Activated naive CD4-positive, alpha-beta T cell treated with anti-CD3 and anti-CD28 coated beads, Interleukin-2, amount 50 U/mL, for 24 hours (primary cell): ENCODE results near the gene FOS.

Experiments
- H3K27ac Mint-ChIP-seq: one replicate; pipeline ENCODE4 v1.8.0; 2021; ENCODE audit warnings: mild to moderate bottlenecking, mixed read lengths
- H3K27me3 Mint-ChIP-seq: one replicate; pipeline ENCODE4 v1.8.0; 2021; ENCODE audit warnings: mixed read lengths
- H3K36me3 Mint-ChIP-seq: one replicate; pipeline ENCODE4 v1.8.0; 2021; ENCODE audit warnings: mixed read lengths
- H3K4me1 Mint-ChIP-seq: one replicate; pipeline ENCODE4 v1.8.0; 2021; ENCODE audit warnings: mixed read lengths
- H3K4me3 Mint-ChIP-seq: one replicate; pipeline ENCODE4 v1.8.0; 2021; ENCODE audit warnings: mild to moderate bottlenecking, mixed read lengths
- H3K9me3 Mint-ChIP-seq: one replicate; pipeline ENCODE4 v1.8.0; 2021; ENCODE audit warnings: mixed read lengths

Gene FOS

GRCh38 chr14:75262641-75263040 lies 16.0 kb upstream of the FOS start:
- no peak overlapping the region for H3K27ac Mint-ChIP-seq
- no peaks in the 10 kb centered on the region for H3K27me3 Mint-ChIP-seq
- no peak overlapping the region for H3K4me3 Mint-ChIP-seq
- H3K9me3 Mint-ChIP-seq: no peaks in the 10 kb centered on the region
- no peaks in the 10 kb centered on the region for H3K36me3 Mint-ChIP-seq
- H3K4me1 Mint-ChIP-seq: peaks cover 24% of the 10 kb centered on the region

GRCh38 chr14:75264036-75264435 lies 14.6 kb upstream of the FOS start:
- no peaks in the 10 kb centered on the region for H3K9me3 Mint-ChIP-seq

GRCh38 chr14:75267141-75267721 lies 11.4 kb upstream of the FOS start:
- Mint-ChIP-seq H3K36me3 (no peaks in the 10 kb centered on the region), H3K9me3 (no peaks in the 10 kb centered on the region), H3K27ac (no peak overlapping the region), H3K4me1 (peaks cover 11% of the 10 kb centered on the region), H3K4me3 (no peak overlapping the region), H3K27me3 (no peaks in the 10 kb centered on the region)

More at GRCh38 chr14:75264036-75264435, 14.6 kb upstream of the FOS start:
- H3K36me3 Mint-ChIP-seq: no peaks in the 10 kb centered on the region
- no peak overlapping the region for H3K27ac Mint-ChIP-seq
- H3K4me1 Mint-ChIP-seq: peaks cover 22% of the 10 kb centered on the region
- no peak overlapping the region for H3K4me3 Mint-ChIP-seq
- no peaks in the 10 kb centered on the region for H3K27me3 Mint-ChIP-seq

DNA sequence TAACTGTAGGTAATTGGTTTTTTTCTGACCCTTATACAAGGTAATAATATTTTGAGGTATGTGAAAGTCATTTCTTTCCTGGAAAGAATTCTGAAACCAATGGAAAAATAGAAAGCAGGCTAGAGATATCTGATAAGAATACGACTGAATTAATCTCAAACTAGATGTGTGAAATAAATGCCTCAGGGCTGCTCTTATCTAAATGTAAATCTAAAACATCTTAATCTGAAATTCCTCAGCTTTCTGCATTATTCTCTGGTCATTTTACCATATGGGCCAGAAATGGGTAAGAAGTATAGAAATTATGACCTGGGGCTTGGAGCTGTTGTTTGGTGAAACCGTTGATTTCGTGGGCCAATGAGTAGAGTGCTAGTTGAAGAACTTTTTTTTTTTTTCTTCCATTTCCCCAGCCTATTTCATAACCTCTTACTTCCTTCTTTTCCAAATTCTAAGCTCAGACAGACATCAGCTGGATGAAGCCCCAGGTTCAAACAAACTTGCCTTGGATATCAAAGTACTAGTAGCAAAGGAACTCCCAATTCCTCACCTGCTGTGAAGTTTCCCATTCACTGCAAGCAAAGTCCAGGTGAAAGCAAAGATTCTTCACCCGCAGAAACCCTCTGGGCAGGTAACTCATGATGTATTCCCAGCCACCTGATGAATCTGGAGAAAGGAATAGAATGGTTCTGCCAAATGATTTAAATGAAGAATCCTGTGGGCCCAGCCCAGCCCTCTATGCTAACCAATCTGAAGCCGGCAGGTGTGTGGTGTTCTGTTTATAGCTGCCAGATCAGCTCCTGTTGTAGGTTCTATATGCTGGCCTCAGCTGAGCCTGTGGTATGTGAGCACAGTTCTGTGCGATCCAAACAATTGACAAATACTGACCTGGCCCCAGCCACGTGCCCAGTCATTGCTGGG lies 9.7 kb upstream of the FOS start:
- Mint-ChIP-seq H3K36me3 (no peaks in the 10 kb centered on the region), H3K27ac (no peak overlapping the region), H3K4me3 (no peak overlapping the region), H3K27me3 (no peaks in the 10 kb centered on the region), H3K9me3 (no peaks in the 10 kb centered on the region), H3K4me1 (peaks cover 13% of the 10 kb centered on the region)

GRCh38 chr14:75271514-75271913 lies 7.1 kb upstream of the FOS start:
- Mint-ChIP-seq H3K27me3 (peaks cover 1% of the 10 kb centered on the region), H3K4me3 (no peak overlapping the region), H3K27ac (no peak overlapping the region), H3K9me3 (no peaks in the 10 kb centered on the region), H3K4me1 (peaks cover 32% of the 10 kb centered on the region), H3K36me3 (no peaks in the 10 kb centered on the region)

GRCh38 chr14:75273272-75274049 lies 5.2 kb upstream of the FOS start:
- no peak overlapping the region for H3K27ac Mint-ChIP-seq

DNA sequence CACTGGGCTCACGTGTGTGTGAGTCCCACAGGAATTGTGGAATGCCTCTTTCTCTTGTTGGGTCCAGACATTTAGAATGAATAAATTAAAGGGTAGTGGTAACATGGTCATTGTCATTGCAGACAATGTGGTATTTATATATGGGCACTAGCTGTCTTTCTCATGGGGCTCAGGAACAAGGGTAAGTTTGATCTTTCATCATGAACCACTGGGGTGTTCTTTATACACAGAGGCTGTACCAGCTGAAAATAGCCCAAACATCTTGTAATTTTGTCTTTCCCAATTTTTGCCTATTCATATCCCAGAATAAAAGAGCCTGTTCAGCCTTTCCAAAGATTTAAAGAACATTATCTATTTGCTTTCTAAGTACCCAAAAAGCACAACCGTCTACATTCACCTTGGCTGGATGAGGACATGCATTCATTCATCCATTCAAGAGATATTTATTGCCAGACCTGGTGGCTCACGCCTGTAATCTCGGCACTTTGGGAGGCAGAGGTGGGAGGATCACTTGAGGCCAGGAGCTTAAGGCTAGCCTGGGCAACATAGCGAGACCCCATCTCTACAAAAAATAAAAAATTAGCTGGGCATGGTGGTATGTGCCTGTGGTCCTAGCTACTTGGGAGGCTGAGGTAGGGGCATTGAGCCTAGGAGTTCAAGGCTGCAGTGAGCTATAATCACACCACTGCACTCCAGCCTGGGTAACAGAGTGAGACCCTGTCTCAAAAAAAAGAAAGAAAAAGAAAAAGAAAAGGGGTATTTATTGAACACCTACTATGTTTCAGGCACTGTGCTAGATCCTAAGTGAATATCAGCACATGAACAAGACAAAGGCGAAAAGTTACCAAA lies 4.4 kb upstream of the FOS start:
- Mint-ChIP-seq H3K27me3 (peaks cover 5% of the 10 kb centered on the region), H3K4me1 (peaks cover 38% of the 10 kb centered on the region), H3K4me3 (no peak overlapping the region)

More at GRCh38 chr14:75273272-75274049, 5.2 kb upstream of the FOS start:
- Mint-ChIP-seq H3K27me3 (peaks cover 5% of the 10 kb centered on the region), H3K9me3 (no peaks in the 10 kb centered on the region), H3K4me1 (peaks cover 42% of the 10 kb centered on the region), H3K4me3 (no peak overlapping the region), H3K36me3 (no peaks in the 10 kb centered on the region)

DNA sequence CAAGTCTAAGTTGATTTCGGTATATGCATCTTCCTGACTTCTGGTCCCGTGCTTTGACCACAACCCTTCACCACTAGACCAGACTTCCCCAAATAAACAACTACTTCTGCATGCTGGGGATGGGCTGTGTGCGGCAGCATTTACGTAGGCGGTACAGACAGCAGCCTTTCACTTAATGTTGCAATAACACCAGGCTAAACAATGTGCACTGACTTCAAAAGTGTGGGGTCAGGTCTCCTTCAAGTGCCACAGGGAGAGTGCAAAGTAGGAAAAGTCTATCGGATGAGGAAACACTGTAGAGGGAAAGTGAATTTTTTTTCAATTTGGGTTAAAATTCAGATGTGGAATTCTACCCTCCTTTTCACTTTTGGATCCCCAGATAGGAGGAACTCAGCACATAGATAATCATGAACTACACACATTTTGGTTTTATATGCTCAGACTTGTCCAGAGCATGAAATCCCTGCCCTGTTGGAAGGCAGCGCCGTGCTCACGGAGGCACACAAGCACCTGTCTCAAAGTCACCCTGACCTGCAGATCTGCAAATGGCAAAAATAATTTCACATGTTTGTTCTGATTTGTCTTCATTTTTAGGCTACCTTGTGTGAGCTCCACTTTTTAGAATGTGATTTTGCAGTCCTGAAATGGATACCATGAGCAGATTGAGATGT lies 3.6 kb upstream of the FOS start:
- Mint-ChIP-seq H3K27ac (peak overlapping the region; percentile 27), H3K4me3 (peak overlapping the region; percentile 8), H3K4me1 (peaks cover 46% of the 10 kb centered on the region), H3K27me3 (peaks cover 5% of the 10 kb centered on the region), H3K36me3 (no peaks in the 10 kb centered on the region), H3K9me3 (no peaks in the 10 kb centered on the region)

More for the DNA sequence above, 4.4 kb upstream of the FOS start:
- no peaks in the 10 kb centered on the region for H3K36me3 Mint-ChIP-seq
- H3K27ac Mint-ChIP-seq: no peak overlapping the region
- H3K9me3 Mint-ChIP-seq: no peaks in the 10 kb centered on the region

DNA sequence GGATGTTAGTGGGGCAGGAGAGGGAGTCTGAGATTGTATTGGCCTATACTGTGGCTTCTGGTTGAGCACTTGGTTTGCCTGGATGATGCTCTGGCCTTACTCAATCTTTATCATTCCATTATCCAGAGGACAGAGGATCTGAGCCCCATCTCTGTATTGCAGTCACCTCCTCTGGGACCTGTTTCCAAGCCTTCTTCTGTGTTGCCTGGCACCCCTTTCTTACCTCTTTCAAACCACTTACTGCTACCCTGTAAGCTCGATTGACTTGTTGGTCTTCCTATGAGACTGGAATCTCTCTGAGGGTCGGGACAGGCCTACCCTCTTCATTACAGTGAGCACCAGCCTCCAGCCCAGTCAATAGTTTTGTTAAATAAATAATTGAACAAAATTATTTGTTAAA lies 3.0 kb upstream of the FOS start:
- Mint-ChIP-seq H3K36me3 (peaks cover 5% of the 10 kb centered on the region), H3K4me3 (peak overlapping the region; percentile 8), H3K27me3 (peaks cover 5% of the 10 kb centered on the region), H3K9me3 (no peaks in the 10 kb centered on the region), H3K27ac (no peak overlapping the region), H3K4me1 (peaks cover 49% of the 10 kb centered on the region)

DNA sequence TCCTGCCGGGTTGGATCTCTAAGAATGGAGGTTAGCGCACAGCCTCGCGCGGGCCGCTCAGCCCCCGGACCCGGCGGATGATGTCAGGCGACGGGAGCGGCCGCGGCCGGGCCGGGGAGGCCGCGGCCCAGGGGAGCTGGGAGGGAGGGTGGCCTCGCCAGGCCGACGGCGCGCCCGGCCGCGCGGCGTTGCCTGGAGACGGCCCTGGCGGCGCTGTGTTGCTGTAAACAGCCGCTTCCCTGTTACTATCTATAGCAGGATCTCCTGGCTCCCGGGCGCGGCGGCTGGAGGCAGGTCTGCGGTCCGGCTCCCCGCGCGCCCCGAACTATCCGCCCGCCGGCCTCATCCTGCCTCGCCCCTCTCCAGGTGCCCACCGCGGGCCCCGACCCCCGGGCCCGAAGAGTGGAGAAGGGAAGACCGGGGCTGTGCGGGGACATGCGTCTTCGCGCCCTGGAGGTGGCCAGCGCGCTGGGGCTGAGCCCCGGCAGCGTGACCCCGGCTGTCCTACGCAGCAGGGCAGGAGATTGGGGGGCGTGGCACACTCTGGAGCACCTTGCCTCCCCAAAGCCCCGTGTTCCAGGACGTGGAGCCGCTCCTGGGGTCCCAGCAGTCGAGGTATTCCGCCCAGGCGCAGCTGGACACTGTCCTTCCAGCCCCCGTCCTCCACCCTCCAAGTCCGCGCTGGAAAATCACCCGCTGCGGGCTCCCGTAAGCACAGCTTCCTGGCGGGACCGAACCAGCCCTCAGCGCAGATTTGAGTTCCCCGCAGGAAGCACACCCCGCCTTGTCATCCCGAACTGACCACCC lies 1.4 kb upstream of the FOS start:
- Mint-ChIP-seq H3K36me3 (peaks cover 15% of the 10 kb centered on the region), H3K27ac (peak overlapping the region; percentile 55), H3K4me1 (peaks cover 59% of the 10 kb centered on the region), H3K27me3 (peaks cover 5% of the 10 kb centered on the region), H3K4me3 (peak overlapping the region; percentile 96), H3K9me3 (no peaks in the 10 kb centered on the region)

DNA sequence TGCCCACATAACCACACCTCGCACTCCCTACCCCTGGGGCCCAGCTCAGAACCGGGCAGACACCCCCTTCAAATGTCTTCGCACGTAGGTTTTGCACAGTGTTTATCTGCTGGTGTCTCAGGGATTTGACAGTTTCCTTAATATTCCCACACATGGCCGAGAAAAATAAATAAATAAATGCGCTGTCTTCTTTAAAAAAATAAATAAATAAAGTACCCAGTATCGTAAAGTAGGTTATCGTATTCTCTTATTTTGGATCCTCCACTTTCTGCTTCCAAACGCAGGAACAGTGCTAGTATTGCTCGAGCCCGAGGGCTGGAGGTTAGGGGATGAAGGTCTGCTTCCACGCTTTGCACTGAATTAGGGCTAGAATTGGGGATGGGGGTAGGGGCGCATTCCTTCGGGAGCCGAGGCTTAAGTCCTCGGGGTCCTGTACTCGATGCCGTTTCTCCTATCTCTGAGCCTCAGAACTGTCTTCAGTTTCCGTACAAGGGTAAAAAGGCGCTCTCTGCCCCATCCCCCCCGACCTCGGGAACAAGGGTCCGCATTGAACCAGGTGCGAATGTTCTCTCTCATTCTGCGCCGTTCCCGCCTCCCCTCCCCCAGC lies 710 bp upstream of the FOS start:
- peaks cover 15% of the 10 kb centered on the region for H3K36me3 Mint-ChIP-seq
- peaks cover 5% of the 10 kb centered on the region for H3K27me3 Mint-ChIP-seq
- H3K4me3 Mint-ChIP-seq: peak overlapping the region; percentile 96
- H3K9me3 Mint-ChIP-seq: no peaks in the 10 kb centered on the region
- peaks cover 59% of the 10 kb centered on the region for H3K4me1 Mint-ChIP-seq
- H3K27ac Mint-ChIP-seq: peak overlapping the region; percentile 55

GRCh38 chr14:75279153-75279762 lies 630 bp downstream of the FOS start:
- Mint-ChIP-seq H3K27me3 (peaks cover 5% of the 10 kb centered on the region), H3K36me3 (peaks cover 15% of the 10 kb centered on the region), H3K4me1 (peaks cover 60% of the 10 kb centered on the region)

GRCh38 chr14:75279763-75280290 lies 1.2 kb downstream of the FOS start:
- peak overlapping the region; percentile 51 for H3K27ac Mint-ChIP-seq
- H3K27me3 Mint-ChIP-seq: peaks cover 5% of the 10 kb centered on the region
- H3K9me3 Mint-ChIP-seq: no peaks in the 10 kb centered on the region
- peak overlapping the region; percentile 96 for H3K4me3 Mint-ChIP-seq
- H3K4me1 Mint-ChIP-seq: peaks cover 54% of the 10 kb centered on the region
- H3K36me3 Mint-ChIP-seq: peaks cover 15% of the 10 kb centered on the region

More at GRCh38 chr14:75279153-75279762, 630 bp downstream of the FOS start:
- H3K4me3 Mint-ChIP-seq: peak overlapping the region; percentile 96
- H3K9me3 Mint-ChIP-seq: no peaks in the 10 kb centered on the region
- peak overlapping the region; percentile 99 for H3K27ac Mint-ChIP-seq
